ENCODE data around the gene CYYR1. TPM values are rescaled to one million over a fixed set of nuclear protein-coding genes. Genes with fewer than 3 reads are reported as not detected.

CYYR1 gene
- polyA plus RNA-seq, 2 of the 4 experiments (the other 2 are of a cell fraction), result not detected

DNA sequence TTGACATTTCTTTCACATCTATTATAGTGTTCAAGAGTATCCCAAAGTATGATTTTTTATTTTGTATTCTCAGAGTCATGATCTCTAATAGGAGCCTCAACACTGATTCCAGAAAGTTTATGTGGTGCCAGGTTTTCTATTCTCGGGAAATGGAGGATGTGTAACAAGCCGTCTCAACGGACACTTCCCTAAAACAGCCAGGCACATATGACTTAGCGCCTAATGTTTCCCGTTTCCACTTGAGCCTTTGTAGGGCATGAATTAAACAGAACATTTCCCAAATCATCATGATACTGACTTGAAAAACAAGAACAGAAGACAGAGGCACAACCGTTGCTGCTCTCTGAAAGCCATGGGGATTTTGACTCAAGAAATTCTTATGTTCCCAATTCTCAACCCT is 8.0 kb downstream of the CYYR1 start (continued):
- TF ChIP-seq CBX8 (IDR thresholded peaks at IDR 0.05), result no peak
- TF ChIP-seq PBX3 (IDR thresholded peaks at IDR 0.05), result no peak
- TF ChIP-seq MAFK (IDR thresholded peaks at IDR 0.05; ENCODE audit: partially characterized antibody), result no peak
- no peak for TF ChIP-seq CEBPB (IDR thresholded peaks at IDR 0.05)
- TF ChIP-seq SREBF2 (IDR thresholded peaks at IDR 0.05), result no peak
- no peak for TF ChIP-seq HOXB5 (CRISPR knock-in tag; IDR thresholded peaks at IDR 0.05)
- TF ChIP-seq ZFP36 (IDR thresholded peaks at IDR 0.05; ENCODE audit: borderline replicate concordance, partially characterized antibody), result no peak
- TF ChIP-seq FOSL2 (IDR thresholded peaks at IDR 0.05), result no peak
- no peak for TF ChIP-seq FOSL2 (CRISPR knock-in tag; IDR thresholded peaks at IDR 0.05)

DNA sequence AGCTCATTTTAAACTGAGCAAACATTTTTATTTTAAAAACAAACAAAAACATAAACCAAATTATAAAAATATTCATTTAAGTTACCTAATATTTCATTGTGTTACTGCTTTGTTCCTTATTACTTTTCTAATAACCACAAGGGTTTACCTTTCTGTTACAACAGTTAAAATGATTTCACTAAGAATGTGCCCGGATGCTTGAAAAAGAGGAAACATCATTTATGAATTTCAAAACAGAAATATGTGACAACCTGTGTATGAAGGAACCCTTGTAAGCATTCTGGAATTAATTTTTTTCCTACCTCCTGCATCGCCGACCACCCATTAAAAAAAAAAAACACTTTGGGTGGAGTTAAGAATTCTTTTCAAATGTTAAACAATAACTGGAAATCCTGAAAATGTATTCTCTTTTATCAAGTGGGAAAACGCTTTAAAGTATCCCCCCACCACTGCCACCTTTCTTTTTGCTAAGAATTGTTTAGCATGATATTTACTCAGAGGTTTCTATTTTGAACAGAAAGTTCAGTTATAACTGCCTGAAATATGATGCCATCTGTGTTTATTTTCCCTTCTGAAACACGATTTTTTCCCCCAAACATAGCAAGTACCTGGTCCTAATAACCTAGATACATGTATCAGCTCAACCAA is 9.1 kb downstream of the CYYR1 start:
- CTCF ChIA-PET, result no interaction called here
- 12% methylated on average over 5 of the region's 5 CpGs for WGBS (ENCODE audit: missing lambda C conversion rate)

GRCh38 chr21:26560612-26561011 is 12.5 kb downstream of the CYYR1 start:
- H3K9me3 ChIP-seq, result no peaks in the 10 kb centered on the region
- TF ChIP-seq SREBF2 (IDR thresholded peaks at IDR 0.05), result no peak
- no peak for TF ChIP-seq REST (IDR thresholded peaks at IDR 0.05)
- TF ChIP-seq ESRRA (IDR thresholded peaks at IDR 0.05; ENCODE audit: borderline replicate concordance, low read length), result no peak
- no peak for TF ChIP-seq POLR2AphosphoS2 (conservative IDR thresholded peaks at IDR 0.05; ENCODE audit: low read length)
- no peak for TF ChIP-seq SMC3 (IDR thresholded peaks at IDR 0.05)
- TF ChIP-seq, protein P1, sequence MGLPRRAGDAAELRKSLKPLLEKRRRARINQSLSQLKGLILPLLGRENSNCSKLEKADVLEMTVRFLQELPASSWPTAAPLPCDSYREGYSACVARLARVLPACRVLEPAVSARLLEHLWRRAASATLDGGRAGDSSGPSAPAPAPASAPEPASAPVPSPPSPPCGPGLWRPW (IDR thresholded peaks at IDR 0.05), result no peak
- TF ChIP-seq NPAS2 (CRISPR knock-in tag; IDR thresholded peaks at IDR 0.05; ENCODE audit: borderline replicate concordance), result no peak
- TF ChIP-seq HOXA7 (CRISPR knock-in tag; IDR thresholded peaks at IDR 0.05), result no peak
- no peak for TF ChIP-seq HOXB13 (CRISPR knock-in tag; IDR thresholded peaks at IDR 0.05; ENCODE audit: low read depth)
- TF ChIP-seq RNF2 (IDR thresholded peaks at IDR 0.05; ENCODE audit: borderline replicate concordance, low read depth), result no peak
- no peak for TF ChIP-seq HDAC2 (IDR thresholded peaks at IDR 0.05)
- no peak for TF ChIP-seq NFE2L2 (conservative IDR thresholded peaks at IDR 0.05; ENCODE audit: low read length)
- TF ChIP-seq RAD21 (conservative IDR thresholded peaks at IDR 0.05 in 1 of 2, IDR thresholded peaks at IDR 0.05 in 1 of 2), result no peak
- TF ChIP-seq ATOH8 (CRISPR knock-in tag; IDR thresholded peaks at IDR 0.05; ENCODE audit: low read depth), result no peak
- TF ChIP-seq POLR2A (IDR thresholded peaks at IDR 0.05; ENCODE audit: low read length), result no peak
- no peak for TF ChIP-seq KDM5A (IDR thresholded peaks at IDR 0.05)
- TF ChIP-seq FOSB (CRISPR knock-in tag; IDR thresholded peaks at IDR 0.05), result no peak
- TF ChIP-seq PHF8 (IDR thresholded peaks at IDR 0.05; ENCODE audit: borderline replicate concordance, low read depth), result no peak
- 18% methylated on average over 3 of the region's 3 CpGs for WGBS (ENCODE audit: missing lambda C conversion rate)
- H3K27ac ChIP-seq, result no peak overlapping the region
- no peak for FAIRE-seq
- no peak overlapping the region for H3K4me3 ChIP-seq
- ChIA-PET POLR2A (no interaction called here), CTCF (no interaction called here)
- no peak for DNase-seq (ENCODE audit: low read depth in 1 of 2, low spot score in 1 of 2)
- H3K4me2 ChIP-seq, result no peak overlapping the region
- ATAC-seq, result no peak
- H3K4me1 ChIP-seq, result no peaks in the 10 kb centered on the region

More for the DNA sequence above, 9.1 kb downstream of the CYYR1 start:
- no peaks in the 10 kb centered on the region for H3K9me3 ChIP-seq
- ATAC-seq, result no peak
- no peak overlapping the region for H3K4me3 ChIP-seq
- H3K4me2 ChIP-seq, result no peak overlapping the region
- POLR2A ChIA-PET, result no interaction called here
- FAIRE-seq, result no peak
- no peak for DNase-seq (ENCODE audit: low read depth in 1 of 2, low spot score in 1 of 2)
- TF ChIP-seq CBX2 (IDR thresholded peaks at IDR 0.05; ENCODE audit: borderline replicate concordance, low read depth) (no peak), EHF (CRISPR knock-in tag; IDR thresholded peaks at IDR 0.05) (no peak), PBX3 (IDR thresholded peaks at IDR 0.05) (no peak), NFE2L2 (conservative IDR thresholded peaks at IDR 0.05; ENCODE audit: low read length) (no peak), EP300 (IDR thresholded peaks at IDR 0.05) (no peak), CHD2 (IDR thresholded peaks at IDR 0.05; ENCODE audit: low read length, partially characterized antibody) (no peak), FOSL2 (IDR thresholded peaks at IDR 0.05) (no peak), FOSL2 (CRISPR knock-in tag; IDR thresholded peaks at IDR 0.05) (no peak), HEYL (CRISPR knock-in tag; IDR thresholded peaks at IDR 0.05) (no peak)
- H3K4me1 ChIP-seq, result no peaks in the 10 kb centered on the region
- H3K27ac ChIP-seq, result no peak overlapping the region

Data from A549 (cell line).